Caco-2 (cell line): ENCODE data around the gene DOK6. TPM values are rescaled to one million over a fixed set of nuclear protein-coding genes. Genes with fewer than 3 reads are reported as not detected.

ENCODE experiments used
- BruUV-seq: library from RNA; stranded (reverse); fragments of 400-500 nt; replicated peaks from 2 replicates; lab custom pipeline; 2021; lab: Mats Ljungman, UMichigan
- CTCF ChIA-PET: fragments of 300-600 bp; sonication (Branson Sonifier 250); formaldehyde crosslinking; loops from one replicate; lab custom pipeline; 2022; ENCODE audit warnings: antibody characterized with exemption; lab: Charles Lee
- POLR2A ChIA-PET: fragments of 300-600 bp; sonication (Branson Sonifier 250); formaldehyde crosslinking; loops from one replicate; lab custom pipeline; 2022; ENCODE audit warnings: antibody characterized with exemption; lab: Charles Lee
- DNase-seq, 2 experiments: peaks; one replicate each; pipeline versions ENCODE4 v3.0.0 to v3.0.0-alpha.2; 2020 to 2022
- H3K27me3 ChIP-seq: replicated peaks from 2 replicates; pipeline ENCODE4 v1.6.0; 2011; ENCODE audit warnings: low read length; ENCODE audit not compliant: control insufficient read depth, insufficient read depth
- H3K36me3 ChIP-seq: 2 replicates; pipeline ENCODE4 v1.5.1; 2011; ENCODE audit warnings: low read length; ENCODE audit not compliant: control insufficient read depth, insufficient read depth
- H3K4me1 ChIP-seq: fragments of 250-450 bp; sonication (Bioruptor Pico); 2 replicates; pipeline ENCODE4 v1.5.1; 2020; ENCODE audit warnings: mild to moderate bottlenecking
- H3K4me3 ChIP-seq: 2 replicates; pipeline ENCODE4 v1.5.1; 2011; ENCODE audit warnings: low read depth, mild to moderate bottlenecking, control low read depth, low read length
- H3K9me3 ChIP-seq: fragments of 250-450 bp; sonication (Bioruptor Pico); 2 replicates; pipeline ENCODE4 v1.5.1; 2020; ENCODE audit warnings: mild to moderate bottlenecking, moderate library complexity
- H3K27ac Mint-ChIP-seq: one replicate; pipeline ENCODE4 v1.8.0; 2022; ENCODE audit warnings: mixed read lengths; ENCODE audit not compliant: unreplicated experiment
- H3K27me3 Mint-ChIP-seq: one replicate; pipeline ENCODE4 v1.8.0; 2022; ENCODE audit warnings: mixed read lengths; ENCODE audit not compliant: insufficient read depth, unreplicated experiment
- H3K36me3 Mint-ChIP-seq: one replicate; pipeline ENCODE4 v1.8.0; 2022; ENCODE audit warnings: mild to moderate bottlenecking, mixed read lengths; ENCODE audit not compliant: insufficient read depth, unreplicated experiment
- H3K4me1 Mint-ChIP-seq: one replicate; pipeline ENCODE4 v1.8.0; 2022; ENCODE audit warnings: low read depth, mixed read lengths; ENCODE audit not compliant: unreplicated experiment
- H3K4me3 Mint-ChIP-seq: one replicate; pipeline ENCODE4 v1.8.0; 2022; ENCODE audit warnings: mild to moderate bottlenecking, moderate library complexity, mixed read lengths; ENCODE audit not compliant: unreplicated experiment
- H3K9me3 Mint-ChIP-seq: one replicate; pipeline ENCODE4 v1.8.0; 2022; ENCODE audit warnings: mixed read lengths; ENCODE audit not compliant: unreplicated experiment
- intact Hi-C: fragments of 100-400 bp; cut with micrococcal nuclease; formaldehyde crosslinking; loops from one replicate; pipeline ENCODE4 v1.10.0; 2022; ENCODE audit not compliant: unreplicated experiment
- total RNA-seq: library from RNA; stranded (reverse); gene quantifications from 2 replicates; pipeline ENCODE4 v1.2.3, GENCODE V29; 2022
- TF ChIP-seq, protein P1 (sequence below), 2 experiments: fragments of 200-600 bp in 1 of 2; IDR thresholded peaks; 1 replicate in 1 of 2; 2 replicates in 1 of 2; pipeline versions ENCODE4 v1.5.1 to v1.8.0; 2011 to 2022; ENCODE audit warnings: antibody characterized with exemption in 1 of 2, control low read depth in 1 of 2, inconsistent platforms in 1 of 2, low read depth in 1 of 2, low read length in 1 of 2, mild to moderate bottlenecking in 1 of 2, moderate library complexity in 1 of 2; ENCODE audit not compliant: insufficient read depth in 1 of 2, severe bottlenecking in 1 of 2, unreplicated experiment in 1 of 2

Gene DOK6
- total RNA-seq, 1 experiment from 2014 or later, result not detected

DNA sequence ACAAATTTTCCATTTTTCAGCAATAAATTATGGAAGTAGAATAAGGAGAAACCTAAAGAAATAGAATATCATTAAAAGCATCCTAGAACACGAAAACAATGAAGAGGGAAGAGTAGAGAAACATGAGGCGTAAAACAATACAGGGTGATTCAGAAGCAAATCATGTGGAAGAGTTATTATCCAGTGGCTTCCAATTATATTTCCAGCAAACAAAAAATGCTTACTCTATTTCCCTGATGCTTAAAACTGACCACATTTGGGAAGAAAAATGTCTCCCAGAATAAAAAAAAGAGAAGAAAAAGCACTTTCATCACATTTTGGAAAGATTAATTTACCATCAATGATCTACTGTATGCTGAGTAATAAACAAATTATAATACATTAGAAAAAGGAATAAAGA is 354.4 kb downstream of the DOK6 start:
- Histone ChIP-seq H3K4me3 (no peak overlapping the region), H3K4me1 (peaks cover 15% of the 10 kb centered on the region), H3K36me3 (no peaks in the 10 kb centered on the region), H3K9me3 (no peaks in the 10 kb centered on the region), H3K27me3 (no peaks in the 10 kb centered on the region)
- Mint-ChIP-seq H3K9me3 (no peaks in the 10 kb centered on the region), H3K27me3 (no peaks in the 10 kb centered on the region), H3K4me3 (no peak overlapping the region), H3K4me1 (no peaks in the 10 kb centered on the region), H3K27ac (no peak overlapping the region), H3K36me3 (no peaks in the 10 kb centered on the region)
- TF ChIP-seq, protein P1, sequence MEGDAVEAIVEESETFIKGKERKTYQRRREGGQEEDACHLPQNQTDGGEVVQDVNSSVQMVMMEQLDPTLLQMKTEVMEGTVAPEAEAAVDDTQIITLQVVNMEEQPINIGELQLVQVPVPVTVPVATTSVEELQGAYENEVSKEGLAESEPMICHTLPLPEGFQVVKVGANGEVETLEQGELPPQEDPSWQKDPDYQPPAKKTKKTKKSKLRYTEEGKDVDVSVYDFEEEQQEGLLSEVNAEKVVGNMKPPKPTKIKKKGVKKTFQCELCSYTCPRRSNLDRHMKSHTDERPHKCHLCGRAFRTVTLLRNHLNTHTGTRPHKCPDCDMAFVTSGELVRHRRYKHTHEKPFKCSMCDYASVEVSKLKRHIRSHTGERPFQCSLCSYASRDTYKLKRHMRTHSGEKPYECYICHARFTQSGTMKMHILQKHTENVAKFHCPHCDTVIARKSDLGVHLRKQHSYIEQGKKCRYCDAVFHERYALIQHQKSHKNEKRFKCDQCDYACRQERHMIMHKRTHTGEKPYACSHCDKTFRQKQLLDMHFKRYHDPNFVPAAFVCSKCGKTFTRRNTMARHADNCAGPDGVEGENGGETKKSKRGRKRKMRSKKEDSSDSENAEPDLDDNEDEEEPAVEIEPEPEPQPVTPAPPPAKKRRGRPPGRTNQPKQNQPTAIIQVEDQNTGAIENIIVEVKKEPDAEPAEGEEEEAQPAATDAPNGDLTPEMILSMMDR (IDR thresholded peaks at IDR 0.05; ENCODE audit: insufficient read depth in 1 of 2, low read depth in 1 of 2, low read length in 1 of 2, severe bottlenecking in 1 of 2, unreplicated experiment in 1 of 2), result no peak
- ChIA-PET POLR2A (no interaction called here), CTCF (no interaction called here)
- intact Hi-C loops, result no loop called here
- no TSS peak for BruUV-seq
- no peak for DNase-seq

DNA sequence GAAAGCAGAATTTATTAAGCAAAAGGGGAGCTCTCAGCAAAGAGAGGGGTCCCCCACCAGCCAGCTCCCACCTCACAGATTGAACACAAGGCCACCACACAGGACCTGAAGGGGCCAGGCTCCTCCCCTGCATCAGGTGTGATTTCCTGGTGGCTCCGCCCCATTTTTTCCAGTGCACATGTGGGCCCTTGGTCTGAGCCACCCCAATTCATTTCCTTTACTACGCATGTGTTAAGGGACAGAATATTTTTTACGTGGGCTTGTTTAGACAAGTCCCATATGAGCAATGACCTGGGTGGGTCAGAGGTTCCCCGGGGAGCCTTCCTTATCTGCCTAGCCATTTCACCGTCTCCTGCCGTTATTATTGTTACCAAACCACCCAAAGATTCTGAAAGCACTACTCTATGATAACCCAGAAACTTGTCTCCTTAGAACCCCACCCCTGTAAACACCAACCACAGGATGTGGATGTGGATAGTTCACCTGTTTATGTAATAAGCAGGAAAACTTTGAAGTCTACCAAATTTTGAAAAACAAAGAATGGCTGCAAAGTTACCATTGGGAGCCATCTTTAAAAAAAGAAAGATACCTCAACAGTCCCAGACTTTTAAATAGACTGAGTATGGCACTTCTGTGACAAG is 355.3 kb downstream of the DOK6 start:
- Histone ChIP-seq H3K36me3 (no peaks in the 10 kb centered on the region), H3K4me3 (no peak overlapping the region), H3K27me3 (no peaks in the 10 kb centered on the region), H3K4me1 (peaks cover 15% of the 10 kb centered on the region), H3K9me3 (no peaks in the 10 kb centered on the region)
- Mint-ChIP-seq H3K4me1 (no peaks in the 10 kb centered on the region), H3K36me3 (no peaks in the 10 kb centered on the region), H3K27me3 (no peaks in the 10 kb centered on the region), H3K9me3 (no peaks in the 10 kb centered on the region), H3K4me3 (no peak overlapping the region), H3K27ac (no peak overlapping the region)
- POLR2A ChIA-PET, result no interaction called here
- intact Hi-C loops, result no loop called here
- BruUV-seq, result no TSS peak
- TF ChIP-seq, protein P1 (IDR thresholded peaks at IDR 0.05; ENCODE audit: insufficient read depth in 1 of 2, low read depth in 1 of 2, low read length in 1 of 2, severe bottlenecking in 1 of 2, unreplicated experiment in 1 of 2), result no peak
- no peak for DNase-seq
- CTCF ChIA-PET, result no interaction called here

DNA sequence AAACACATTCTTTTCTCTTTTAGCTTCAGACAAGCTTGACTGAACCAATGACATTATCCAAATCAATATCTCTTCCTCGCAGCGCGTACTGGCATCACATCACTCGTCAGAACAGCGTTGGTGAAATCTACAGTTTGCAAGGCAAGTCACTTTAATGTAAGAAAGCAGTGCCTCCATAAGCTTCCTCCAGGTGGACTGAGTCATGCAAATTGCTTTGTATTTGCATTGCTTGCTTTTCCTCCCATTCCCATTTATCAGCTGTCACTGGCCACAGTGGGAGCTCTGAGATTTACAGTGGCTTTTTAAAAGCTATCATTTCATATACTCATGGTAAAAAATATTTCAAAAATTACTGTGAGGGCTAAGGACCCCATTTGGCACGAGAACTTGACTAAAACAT is 357.0 kb downstream of the DOK6 start:
- no peak overlapping the region for H3K4me3 ChIP-seq
- peak overlapping the region; percentile 42 for H3K27ac Mint-ChIP-seq
- H3K27me3 Mint-ChIP-seq, result no peaks in the 10 kb centered on the region
- H3K36me3 ChIP-seq, result no peaks in the 10 kb centered on the region
- no peaks in the 10 kb centered on the region for H3K9me3 Mint-ChIP-seq
- H3K9me3 ChIP-seq, result no peaks in the 10 kb centered on the region
- intact Hi-C loops, result no loop called here
- H3K27me3 ChIP-seq, result no peaks in the 10 kb centered on the region
- no peaks in the 10 kb centered on the region for H3K36me3 Mint-ChIP-seq
- BruUV-seq, result no TSS peak
- H3K4me3 Mint-ChIP-seq, result no peak overlapping the region
- ChIA-PET CTCF (interaction anchor here (0.6 kb wide), 1 partner anchor 677 kb away, joined by 3 read pairs; no protein-coding TSS in a partner anchor), POLR2A (no interaction called here)
- no peak for DNase-seq
- H3K4me1 ChIP-seq, result peaks cover 8% of the 10 kb centered on the region
- TF ChIP-seq, protein P1 (IDR thresholded peaks at IDR 0.05; ENCODE audit: insufficient read depth in 1 of 2, low read depth in 1 of 2, low read length in 1 of 2, severe bottlenecking in 1 of 2, unreplicated experiment in 1 of 2), result no peak
- H3K4me1 Mint-ChIP-seq, result no peaks in the 10 kb centered on the region
